SK-N-MC (cell line): ENCODE data around the gene SLC41A2.

ENCODE experiments used
- EZH2 ChIP-seq: fragments of 200-600 bp; sonication (generic); IDR thresholded peaks from one replicate; pipeline ENCODE4 v1.6.1; 2017; ENCODE audit warnings: antibody characterized with exemption
- FOXP2 ChIP-seq: optimal IDR thresholded peaks from 2 replicates; pipeline ENCODE3; 2011; ENCODE audit warnings: mild to moderate bottlenecking, moderate library complexity; ENCODE audit not compliant: insufficient read depth; ENCODE audit errors: extremely low read length, control extremely low read depth
- POLR2AphosphoS5 ChIP-seq: IDR thresholded peaks from 2 replicates; pipeline ENCODE4 v1.6.1; 2012; ENCODE audit warnings: mild to moderate bottlenecking, low read depth, low read length, borderline replicate concordance

DNA sequence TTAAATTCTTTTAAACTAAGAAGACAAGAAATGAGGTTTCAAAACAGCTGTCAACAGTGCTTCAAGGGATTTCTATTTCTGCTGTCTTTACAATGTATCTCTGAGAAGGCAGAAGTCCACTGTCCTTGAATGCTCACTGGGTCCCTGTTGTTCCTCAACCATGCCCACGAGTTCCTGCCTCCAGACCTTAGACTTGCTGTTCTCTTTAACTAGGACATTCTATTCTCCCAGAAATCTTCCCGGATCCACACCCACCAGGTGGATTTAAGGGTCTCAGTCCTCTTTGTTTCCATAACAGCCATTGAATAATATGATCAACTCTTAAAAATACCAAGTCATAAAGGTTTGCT is 6.7 kb upstream of the SLC41A2 start:
- TF ChIP-seq EZH2 = no peak
- TF ChIP-seq POLR2AphosphoS5 = no peak
- no peak for TF ChIP-seq FOXP2
